Common myeloid progenitor, CD34-positive (primary cell): ENCODE measurements around the gene ADM2.

Source experiments
- CTCF ChIA-PET: fragments of 350-600 bp; sonication (Branson Sonifier 250); formaldehyde crosslinking; loops from one replicate; lab custom pipeline; 2021; ENCODE audit warnings: antibody characterized with exemption; lab: Charles Lee
- POLR2A ChIA-PET: fragments of 350-600 bp; sonication (Branson Sonifier 250); formaldehyde crosslinking; loops from one replicate; lab custom pipeline; 2021; ENCODE audit warnings: antibody characterized with exemption; lab: Charles Lee
- DNase-seq, 3 donors: peaks; one replicate each; pipeline versions ENCODE4 v3.0.0 to v3.0.0-alpha.2; 2013
- H3K27ac ChIP-seq, 2 experiments: 1 replicate in 1 of 2; 2 replicates in 1 of 2; pipeline ENCODE4 v1.7.0; 2013; ENCODE audit warnings: inconsistent platforms in 2 of 2, low read length in 2 of 2, mild to moderate bottlenecking in 2 of 2, low read depth in 1 of 2, moderate library complexity in 1 of 2; ENCODE audit not compliant: severe bottlenecking in 2 of 2, insufficient read depth in 1 of 2, poor library complexity in 1 of 2
- H3K27me3 ChIP-seq, 5 experiments: replicated peaks in 2 of 5; 1 replicate in 3 of 5; 2 replicates in 2 of 5; pipeline versions ENCODE4 v1.6.1 to v1.7.0; 2013; ENCODE audit warnings: low read length in 4 of 5, mild to moderate bottlenecking in 2 of 5, moderate library complexity in 2 of 5, inconsistent platforms in 1 of 5; ENCODE audit not compliant: insufficient read depth in 5 of 5, control insufficient read depth in 4 of 5
- H3K36me3 ChIP-seq, 4 experiments: 1 replicate in 2 of 4; 2 replicates in 2 of 4; pipeline versions ENCODE4 v1.6.1 to v1.7.0; 2013; ENCODE audit warnings: low read length in 3 of 4, control low read depth in 1 of 4, mild to moderate bottlenecking in 1 of 4; ENCODE audit not compliant: control insufficient read depth in 4 of 4, insufficient read depth in 4 of 4
- H3K4me1 ChIP-seq, 4 experiments: 1 replicate in 3 of 4; 2 replicates in 1 of 4; pipeline versions ENCODE4 v1.6.1 to v1.7.1; 2013; ENCODE audit warnings: low read length in 3 of 4, mild to moderate bottlenecking in 3 of 4, control low read depth in 1 of 4, inconsistent platforms in 1 of 4, moderate library complexity in 1 of 4; ENCODE audit not compliant: control insufficient read depth in 4 of 4, insufficient read depth in 4 of 4; ENCODE audit errors: control extremely low read depth in 1 of 4
- H3K4me3 ChIP-seq, 7 experiments: 1 replicate in 4 of 7; 2 replicates in 3 of 7; pipeline versions ENCODE4 v1.5.1 to v1.7.0; 2013; ENCODE audit warnings: mild to moderate bottlenecking in 7 of 7, low read length in 6 of 7, moderate library complexity in 6 of 7, inconsistent platforms in 2 of 7, low read depth in 2 of 7, control low read depth in 1 of 7; ENCODE audit not compliant: insufficient read depth in 4 of 7, control insufficient read depth in 1 of 7; ENCODE audit errors: extremely low read depth in 1 of 7
- H3K9me3 ChIP-seq, 5 experiments: 1 replicate in 4 of 5; 2 replicates in 1 of 5; pipeline versions ENCODE4 v1.6.1 to v1.7.1; 2013; ENCODE audit warnings: low read length in 4 of 5, mild to moderate bottlenecking in 2 of 5, inconsistent platforms in 1 of 5, low read depth in 1 of 5, moderate library complexity in 1 of 5; ENCODE audit not compliant: control insufficient read depth in 4 of 5, insufficient read depth in 2 of 5; ENCODE audit errors: control extremely low read depth in 1 of 5
- WGBS: methylation state at CpG from one replicate; pipeline ENCODE4 v1.1.5; 2013; ENCODE audit not compliant: insufficient coverage; 5-methylcytosine and 5-hydroxymethylcytosine counted together

Gene ADM2

DNA sequence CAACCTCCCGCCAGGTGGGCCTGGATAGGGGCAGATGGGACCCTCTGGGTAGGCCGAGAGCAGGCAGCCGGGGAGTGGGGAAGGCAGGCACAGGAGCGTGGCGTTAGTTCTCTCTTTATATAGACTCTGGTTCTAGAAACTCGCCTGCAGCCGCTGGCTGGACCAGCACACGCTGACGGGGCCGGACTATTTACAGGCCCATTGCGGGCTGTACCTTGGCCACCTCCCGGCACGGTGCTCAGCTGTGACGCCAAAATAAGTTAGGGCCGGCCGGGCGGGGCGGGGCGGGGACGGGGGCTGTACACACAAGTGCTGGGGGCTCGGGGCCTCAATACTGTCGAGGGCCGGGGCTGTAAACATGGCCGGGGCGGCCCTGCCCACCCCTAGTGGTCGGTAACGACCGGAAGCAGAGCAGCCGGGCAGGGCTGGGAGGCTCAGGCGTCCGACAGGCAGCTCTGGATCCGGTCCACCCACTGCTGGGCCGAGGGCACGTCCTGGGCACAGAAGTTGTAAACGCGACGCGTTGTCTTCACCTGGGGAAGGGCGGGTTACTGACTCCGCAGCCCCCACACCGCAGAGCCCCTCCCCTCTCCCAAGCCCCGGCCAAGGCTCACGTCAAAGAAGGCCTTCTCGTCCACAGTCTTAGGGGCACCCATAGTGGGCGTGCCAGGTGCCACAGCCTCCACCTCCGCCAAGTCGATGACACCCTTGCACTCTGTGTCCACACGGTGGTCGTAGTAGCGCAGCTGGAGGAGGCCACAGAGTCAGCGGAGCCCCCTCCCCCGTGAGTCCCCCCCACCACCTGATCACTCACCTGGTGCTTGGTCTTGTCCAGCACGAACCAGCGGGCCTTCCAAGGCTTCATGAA is 34.4 kb upstream of the ADM2 start:
- Histone ChIP-seq H3K9me3 (no peaks in the 10 kb centered on the region), H3K36me3 (peaks cover 5 to 74% (median 46%) of the 10 kb centered on the region in 4 experiments), H3K4me3 (no peak overlapping the region), H3K27me3 (no peaks in the 10 kb centered on the region), H3K27ac (no peak overlapping the region), H3K4me1 (peaks cover 0 to 15% (median 7%) of the 10 kb centered on the region in 4 experiments)
- DNase-seq, result no peak
- 96% methylated on average over 52 of the region's 54 CpGs for WGBS
- POLR2A ChIA-PET, result no interaction called here
- CTCF ChIA-PET, result no interaction called here

DNA sequence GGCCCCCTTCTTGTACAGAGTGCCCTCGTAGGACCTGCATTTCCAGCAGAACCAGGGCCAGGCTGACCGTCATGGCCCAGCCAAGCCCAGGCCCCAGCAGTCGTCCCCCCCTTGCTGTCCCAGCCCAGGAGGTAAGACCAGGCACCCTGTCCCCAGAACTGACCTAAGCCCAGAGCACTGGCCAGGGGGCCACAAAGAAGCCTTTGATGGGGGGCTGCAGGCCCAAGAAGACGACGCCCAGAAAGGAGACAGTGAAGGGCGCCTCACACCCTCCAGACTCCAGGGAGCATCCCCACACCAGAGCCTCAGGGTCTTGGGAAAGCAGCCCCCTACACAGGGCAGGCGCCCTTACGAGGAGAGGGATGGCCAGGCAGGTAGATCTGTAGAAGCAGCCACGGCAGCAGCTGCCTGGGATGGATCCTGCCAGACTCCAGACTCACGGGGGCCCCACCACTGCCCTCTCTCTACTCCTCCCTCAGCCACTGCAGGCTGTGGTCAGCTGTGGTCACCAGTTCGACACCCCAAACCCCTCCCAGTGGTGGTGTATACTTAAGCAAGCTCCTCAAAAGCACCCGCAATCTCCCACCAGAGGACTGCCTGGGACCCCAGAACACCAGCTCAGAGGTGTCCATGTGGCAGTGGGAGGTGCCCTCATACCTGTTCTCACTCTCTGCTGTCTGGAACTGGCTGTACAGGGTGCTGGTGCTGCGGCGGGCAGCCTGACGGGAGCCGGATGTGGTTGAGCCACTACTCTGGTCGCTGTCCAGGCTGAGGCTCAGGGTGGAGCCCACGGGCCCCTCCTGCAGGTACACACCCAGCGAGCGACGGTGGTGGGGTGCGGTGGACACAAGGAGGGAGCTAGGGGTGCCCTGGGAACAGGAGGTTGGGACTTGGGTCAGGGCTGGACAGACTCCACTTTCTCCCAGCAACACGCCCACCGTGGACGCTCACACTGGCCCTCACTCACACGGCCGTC is 33.5 kb upstream of the ADM2 start:
- ChIA-PET CTCF (interaction anchor here (0.9 kb wide), 1 partner anchor 13 kb away, joined by 4 read pairs; no protein-coding TSS in a partner anchor), POLR2A (interaction anchor here (0.7 kb wide), 1 partner anchor 10 kb away, joined by 3 read pairs; no protein-coding TSS in a partner anchor)
- Histone ChIP-seq H3K4me1 (peaks cover 0 to 15% (median 7%) of the 10 kb centered on the region in 4 experiments), H3K9me3 (no peaks in the 10 kb centered on the region), H3K4me3 (no peak overlapping the region), H3K36me3 (peaks cover 5 to 71% (median 45%) of the 10 kb centered on the region in 4 experiments), H3K27me3 (no peaks in the 10 kb centered on the region), H3K27ac (no peak overlapping the region)
- DNase-seq, result no peak
- whole genome bisulfite sequencing, result 94% methylated on average over 25 of the region's 27 CpGs

DNA sequence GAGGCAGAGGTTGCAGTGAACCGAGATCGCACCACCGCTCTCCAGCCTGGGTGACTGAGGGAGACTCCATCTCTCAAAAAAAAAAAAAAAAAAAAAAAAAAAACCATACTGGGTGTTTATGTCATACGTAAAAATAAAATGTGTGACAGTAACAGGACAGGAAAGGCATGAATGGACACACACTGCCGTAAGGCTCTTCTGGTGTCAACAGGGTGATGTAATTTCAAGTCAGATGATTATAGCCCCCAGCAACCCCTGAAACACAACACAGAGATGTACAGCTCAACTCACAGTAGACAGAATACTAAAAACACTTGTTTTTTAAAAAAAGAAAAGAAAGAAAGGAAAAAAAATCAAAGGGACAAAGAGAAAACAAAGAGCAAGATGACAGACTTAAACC is 28.7 kb upstream of the ADM2 start:
- WGBS, result no CpG with 5 or more reads among the region's 5 CpGs
- DNase-seq, result no peak
- H3K4me3 ChIP-seq, result no peak overlapping the region
- H3K27ac ChIP-seq, result peak overlapping the region in 1 of 2 experiments; percentile 49
- CTCF ChIA-PET, result interaction anchor here (2.4 to 9.2 kb wide), 2 partner anchors 13 to 44 kb away, joined by 8 to 63 read pairs; no protein-coding TSS in a partner anchor
- H3K9me3 ChIP-seq, result no peaks in the 10 kb centered on the region
- no peaks in the 10 kb centered on the region for H3K27me3 ChIP-seq
- POLR2A ChIA-PET, result no interaction called here
- H3K4me1 ChIP-seq, result no peaks in the 10 kb centered on the region
- H3K36me3 ChIP-seq, result peaks cover 18 to 69% (median 55%) of the 10 kb centered on the region in 4 experiments

DNA sequence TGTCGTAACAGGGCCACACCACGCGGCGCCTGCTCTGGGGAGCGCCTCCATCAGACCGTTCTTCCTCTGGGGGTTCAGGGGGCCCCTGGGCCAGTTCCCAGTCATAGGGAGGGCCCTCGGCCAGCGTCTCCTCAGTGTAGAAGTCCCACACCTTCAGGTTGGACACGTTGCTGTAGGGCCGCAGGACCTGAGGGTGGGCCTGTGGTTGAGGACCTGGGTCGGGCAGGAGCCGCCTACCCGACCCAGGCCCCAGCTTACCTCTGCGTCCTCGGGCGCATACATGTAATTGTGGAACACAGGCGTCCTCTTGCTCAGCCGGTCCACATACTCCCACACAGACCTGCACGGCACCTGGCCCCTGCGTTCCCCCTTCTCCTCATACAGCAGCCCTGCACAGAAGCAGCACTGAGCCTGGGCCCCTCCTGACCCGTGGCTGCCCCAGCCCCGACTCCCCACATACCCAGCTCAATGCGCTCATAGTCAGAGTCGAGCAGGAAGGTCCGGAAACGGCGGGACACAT is 26.7 kb upstream of the ADM2 start:
- no peak overlapping the region for H3K4me3 ChIP-seq
- H3K9me3 ChIP-seq, result no peaks in the 10 kb centered on the region
- DNase-seq, result no peak
- POLR2A ChIA-PET, result no interaction called here
- CTCF ChIA-PET, result interaction anchor here (0.8 to 9.2 kb wide), 5 partner anchors 10 to 42 kb away, joined by 3 to 63 read pairs (median 4); no protein-coding TSS in a partner anchor
- H3K36me3 ChIP-seq, result peaks cover 22 to 72% (median 53%) of the 10 kb centered on the region in 4 experiments
- no peak overlapping the region for H3K27ac ChIP-seq
- H3K4me1 ChIP-seq, result no peaks in the 10 kb centered on the region
- H3K27me3 ChIP-seq, result no peaks in the 10 kb centered on the region
- WGBS, result 98% methylated on average over 19 of the region's 27 CpGs

DNA sequence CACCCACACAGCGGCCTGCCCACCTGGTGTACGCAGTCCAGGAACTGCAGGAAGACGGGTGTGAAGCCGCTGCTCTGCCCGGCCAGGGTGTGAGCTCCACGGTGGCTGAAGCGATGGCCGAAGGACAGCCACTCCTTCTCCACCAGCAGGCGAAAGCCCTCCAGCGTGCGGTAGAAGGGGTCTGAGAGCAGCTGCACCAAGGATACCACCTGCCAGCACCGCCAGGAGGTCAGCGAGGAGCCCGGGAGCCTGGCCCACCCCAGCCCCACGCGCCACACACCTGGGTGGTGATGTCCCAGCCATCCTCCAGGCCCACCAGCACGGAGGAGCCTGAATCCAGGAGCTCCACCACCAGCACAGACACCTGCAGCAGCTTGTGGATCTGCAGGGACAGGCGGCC is 26.1 kb upstream of the ADM2 start:
- over 99% methylated on average over 17 of the region's 18 CpGs for WGBS
- no peak for DNase-seq
- ChIA-PET CTCF (interaction anchor here (0.8 to 9.2 kb wide), 3 partner anchors 15 to 41 kb away, joined by 3 to 63 read pairs (median 4); no protein-coding TSS in a partner anchor), POLR2A (no interaction called here)
- Histone ChIP-seq H3K27ac (no peak overlapping the region), H3K9me3 (no peaks in the 10 kb centered on the region), H3K27me3 (no peaks in the 10 kb centered on the region), H3K4me1 (no peaks in the 10 kb centered on the region), H3K4me3 (no peak overlapping the region), H3K36me3 (peaks cover 22 to 74% (median 55%) of the 10 kb centered on the region in 4 experiments)

DNA sequence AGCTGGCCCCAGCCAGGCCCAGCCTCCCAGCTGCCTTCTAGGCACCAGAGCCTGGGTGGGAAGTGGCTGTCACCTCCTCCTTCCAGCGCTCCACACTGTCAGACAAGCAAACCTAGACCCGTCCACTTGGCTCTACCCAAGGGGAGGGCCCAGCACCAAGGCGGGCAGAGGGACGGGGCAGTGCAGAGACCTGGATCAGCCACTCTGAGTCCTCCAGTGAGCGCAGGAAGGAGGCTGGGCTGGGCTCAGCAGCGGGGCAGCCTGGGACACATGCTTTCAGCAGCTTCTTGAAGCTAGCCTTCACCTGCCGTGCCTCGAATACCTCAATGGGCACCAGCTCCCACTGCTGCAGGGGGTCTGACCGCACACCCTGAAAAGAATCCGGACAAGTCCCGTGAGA is 25.3 kb upstream of the ADM2 start:
- no peaks in the 10 kb centered on the region for H3K4me1 ChIP-seq
- H3K36me3 ChIP-seq, result peaks cover 22 to 77% (median 57%) of the 10 kb centered on the region in 4 experiments
- H3K9me3 ChIP-seq, result no peaks in the 10 kb centered on the region
- H3K27me3 ChIP-seq, result no peaks in the 10 kb centered on the region
- no peak for DNase-seq
- no peak overlapping the region for H3K27ac ChIP-seq
- ChIA-PET POLR2A (interaction anchor here (0.7 to 1.2 kb wide), 2 partner anchors 12 to 15 kb away, joined by 3 to 5 read pairs; no protein-coding TSS in a partner anchor), CTCF (interaction anchor here (0.8 to 9.2 kb wide), 5 partner anchors 14 to 73 kb away, joined by 3 to 63 read pairs (median 5); partner anchors contain the start of gene SCO2)
- 100% methylated on average over 8 of the region's 11 CpGs for WGBS
- no peak overlapping the region for H3K4me3 ChIP-seq
